GM12865 (cell line): ENCODE results near the gene SLC28A3.
"Not testable (repeated sequence)": the region's sequence is repeated elsewhere in the genome, so short reads cannot be mapped to it uniquely, and the experiment has no call there.

Experiments
- DNase-seq: peaks from one replicate; pipeline ENCODE4 v3.0.0; 2010; ENCODE audit warnings: low read depth
- H3K4me3 ChIP-seq: 2 replicates; pipeline ENCODE4 v1.5.1; 2011; ENCODE audit warnings: mild to moderate bottlenecking, low read depth, low read length, control low read depth
- CTCF ChIP-seq: IDR thresholded peaks from 2 replicates; pipeline ENCODE4 v1.5.1; 2011; ENCODE audit warnings: low read length, control low read depth, low read depth, inconsistent platforms; ENCODE audit not compliant: insufficient read depth; ENCODE audit errors: missing control alignments

The SLC28A3 gene

DNA sequence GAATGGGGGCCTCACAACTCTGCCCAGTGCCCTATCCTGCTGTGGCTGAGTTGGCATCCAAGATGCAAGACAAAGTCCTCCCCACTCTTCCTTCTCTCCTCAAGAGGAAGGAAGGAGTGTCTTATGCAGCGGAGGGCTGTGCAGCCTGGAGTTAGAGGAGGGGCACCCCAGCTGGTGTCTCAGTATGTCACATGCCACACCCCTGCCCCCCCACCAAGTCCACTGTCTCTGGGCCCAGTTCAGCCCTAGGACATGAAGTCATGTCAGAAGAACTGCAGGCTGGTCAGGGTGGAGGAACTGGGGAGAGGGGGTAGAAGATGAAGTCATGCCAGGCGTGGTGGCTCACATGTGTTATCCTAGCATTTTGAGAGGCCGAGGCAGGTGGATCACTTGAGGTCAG, 28.0 kb upstream of the SLC28A3 start:
- no peak for DNase-seq
- no peak overlapping the region for H3K4me3 ChIP-seq
- no peak for TF ChIP-seq CTCF

DNA sequence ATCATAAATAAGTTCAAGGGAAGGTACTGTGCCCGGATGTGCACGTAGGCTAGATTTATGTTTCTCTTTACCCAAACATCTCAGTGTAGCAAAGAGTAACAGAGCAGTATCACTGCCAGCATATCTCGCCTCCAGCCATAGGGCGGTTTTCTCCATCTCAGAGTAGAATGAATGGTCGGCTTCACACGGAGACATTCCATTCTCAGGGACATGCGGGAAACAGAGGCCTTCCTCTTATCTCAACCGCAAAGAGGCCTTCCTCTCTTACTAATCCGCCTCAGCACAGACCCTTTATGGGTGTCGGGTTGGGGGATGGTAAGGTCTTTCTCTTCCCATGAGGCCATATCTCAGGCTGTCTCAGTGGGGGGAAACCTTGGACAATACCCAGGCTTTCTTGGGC, 27.2 kb upstream of the SLC28A3 start:
- H3K4me3 ChIP-seq, DNase-seq: not testable (repeated sequence)

- no peak overlapping the region for H3K4me3 ChIP-seq
- TF ChIP-seq CTCF: no peak
- DNase-seq: no peak
Measured at GRCh38 chr9:84366683-84367082, 26.1 kb upstream of the SLC28A3 start.

DNA sequence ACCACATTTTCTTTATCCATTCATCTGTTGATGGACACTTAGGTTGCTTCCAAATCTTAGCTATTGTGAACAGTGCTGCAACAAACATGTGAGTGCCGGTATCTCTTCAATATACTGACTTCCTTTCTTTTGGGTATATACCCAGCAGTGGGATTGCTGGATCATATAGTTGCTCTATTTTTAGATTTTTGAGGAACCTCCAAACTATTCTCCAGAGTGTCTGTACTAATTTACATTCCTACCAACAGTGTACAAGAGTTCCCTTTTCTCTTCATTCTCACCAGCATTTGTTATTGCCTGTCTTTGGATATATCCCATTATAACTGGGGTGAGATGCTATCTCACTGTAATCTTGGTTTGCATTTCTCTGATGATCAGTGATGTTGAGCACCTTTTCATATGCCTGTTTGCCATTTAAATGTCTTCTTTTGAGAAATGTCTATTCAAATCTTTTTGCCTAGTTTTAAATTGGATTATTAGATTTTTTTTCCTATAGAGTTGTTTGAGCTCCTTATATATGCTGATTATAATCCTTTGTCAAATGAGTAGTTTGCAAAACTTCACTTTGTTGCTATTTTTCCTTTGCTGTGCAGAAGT, 24.4 kb upstream of the SLC28A3 start:
- not testable (repeated sequence) for H3K4me3 ChIP-seq, DNase-seq

- TF ChIP-seq CTCF: no peak
- no peak for DNase-seq
- H3K4me3 ChIP-seq: no peak overlapping the region
Measured at GRCh38 chr9:84361645-84362044, 21.1 kb upstream of the SLC28A3 start.

- H3K4me3 ChIP-seq: no peak overlapping the region
- no peak for DNase-seq
- TF ChIP-seq CTCF: no peak
Measured at GRCh38 chr9:84357275-84357674, 16.7 kb upstream of the SLC28A3 start.

GRCh38 chr9:84354035-84354434, 13.5 kb upstream of the SLC28A3 start:
- no peak overlapping the region for H3K4me3 ChIP-seq
- TF ChIP-seq CTCF: no peak
- no peak for DNase-seq

GRCh38 chr9:84349671-84350070, 9.1 kb upstream of the SLC28A3 start:
- TF ChIP-seq CTCF: no peak
- H3K4me3 ChIP-seq: no peak overlapping the region

More at GRCh38 chr9:84349671-84350070, 9.1 kb upstream of the SLC28A3 start:
- DNase-seq: no peak
